CMK (cell line): Measurements from ENCODE around the gene ISG20L2.

Source experiments
- DNase-seq: peaks from one replicate; pipeline ENCODE4 v3.0.0-alpha.2; 2010; ENCODE audit warnings: low read depth

Gene ISG20L2

GRCh38 chr1:156740741-156741480 is 12.3 kb upstream of the ISG20L2 start, which contains the start of gene MRPL24:
MRPL24 (minus strand) TSS chr1:156741088; CDS start chr1:156738704, 2,384 bp downstream.
- DNase-seq: peak; percentile 98

- no peak for DNase-seq
Observed at GRCh38 chr1:156740237-156740740, 11.7 kb upstream of the ISG20L2 start.

DNA sequence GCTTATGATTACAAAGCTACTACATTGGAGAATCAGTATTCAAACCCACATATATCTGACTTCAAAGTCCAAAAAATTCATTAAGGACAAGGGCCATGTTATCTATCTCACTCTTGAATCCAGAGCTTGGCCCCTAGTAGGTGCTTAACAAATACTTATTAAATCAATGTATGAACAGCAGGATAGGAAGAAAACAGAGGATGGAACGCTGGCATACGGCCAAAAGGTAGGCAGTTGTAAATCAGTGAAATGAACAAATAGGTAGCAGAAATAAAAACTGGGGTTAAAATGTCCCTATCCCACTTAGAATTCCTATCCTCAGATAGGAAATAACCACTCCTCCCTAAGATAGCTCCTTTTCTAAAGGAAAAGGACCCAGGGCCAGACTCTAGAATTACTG is 10.3 kb upstream of the ISG20L2 start:
- no peak for DNase-seq

- no peak for DNase-seq
Observed at GRCh38 chr1:156738407-156738806, 9.8 kb upstream of the ISG20L2 start.

GRCh38 chr1:156733989-156734584 is 5.5 kb upstream of the ISG20L2 start:
- DNase-seq: no peak

GRCh38 chr1:156727926-156728598 is 504 bp downstream of the ISG20L2 start, which contains the start of gene METTL25B:
METTL25B (plus strand) TSS chr1:156728469; CDS start chr1:156729105, 636 bp downstream.
- DNase-seq: no peak

DNA sequence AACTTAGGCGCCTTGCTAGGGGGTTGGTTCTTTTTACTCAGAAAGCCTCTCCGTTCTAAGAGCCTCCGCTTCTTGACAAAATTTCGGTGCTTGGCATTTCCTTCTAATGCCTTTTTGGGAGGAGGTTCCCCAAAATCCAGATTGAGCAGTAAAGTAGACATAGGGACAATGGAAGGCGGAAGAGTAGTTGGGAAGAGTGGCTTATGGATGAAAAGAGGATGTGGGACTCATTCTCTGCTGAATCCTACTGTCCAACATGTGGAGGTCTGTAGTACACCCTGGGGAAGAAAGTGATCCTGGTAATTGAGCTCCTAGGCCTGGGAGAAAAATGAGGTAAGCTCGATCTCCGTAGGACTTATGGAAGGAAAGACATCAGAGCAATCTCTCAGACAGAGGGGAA is 1.1 kb downstream of the ISG20L2 start:
- DNase-seq: no peak

DNA sequence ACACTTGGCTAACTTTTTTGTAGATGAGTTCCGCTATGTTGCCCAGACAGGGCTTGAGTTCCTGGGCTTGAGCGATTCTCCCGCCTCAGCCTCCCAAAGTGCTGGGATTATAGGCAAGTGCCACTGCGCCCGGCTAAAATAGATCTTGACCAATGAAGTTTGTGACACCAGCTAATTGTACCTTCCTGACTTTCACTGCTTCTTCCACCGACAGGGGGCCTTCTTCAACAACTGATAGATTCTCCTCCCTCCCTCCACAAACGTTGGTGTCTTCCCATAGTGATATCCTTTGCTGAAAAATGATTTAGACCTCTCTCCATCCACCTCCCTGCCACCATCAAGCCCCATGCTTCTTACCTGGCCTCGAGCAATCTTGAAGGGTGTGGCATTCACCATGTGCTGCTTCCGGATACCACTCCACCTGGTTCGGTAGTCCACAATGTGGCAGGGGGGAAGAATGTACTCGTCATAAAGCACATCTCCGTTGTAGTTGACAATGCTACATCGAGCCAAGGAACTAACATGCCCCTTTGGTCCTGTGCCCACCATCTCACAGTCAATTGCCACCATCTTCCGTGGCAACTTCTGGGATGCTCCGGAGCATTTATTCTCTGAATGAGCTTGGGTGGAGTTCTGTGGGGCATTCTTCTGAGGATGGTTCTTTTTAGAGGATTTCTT is 1.9 kb downstream of the ISG20L2 start:
- no peak for DNase-seq

- DNase-seq: peak; percentile 85
Observed at GRCh38 chr1:156725683-156726280, 2.8 kb downstream of the ISG20L2 start.

- no peak for DNase-seq
Observed at GRCh38 chr1:156721535-156721934, 7.0 kb downstream of the ISG20L2 start.

DNA sequence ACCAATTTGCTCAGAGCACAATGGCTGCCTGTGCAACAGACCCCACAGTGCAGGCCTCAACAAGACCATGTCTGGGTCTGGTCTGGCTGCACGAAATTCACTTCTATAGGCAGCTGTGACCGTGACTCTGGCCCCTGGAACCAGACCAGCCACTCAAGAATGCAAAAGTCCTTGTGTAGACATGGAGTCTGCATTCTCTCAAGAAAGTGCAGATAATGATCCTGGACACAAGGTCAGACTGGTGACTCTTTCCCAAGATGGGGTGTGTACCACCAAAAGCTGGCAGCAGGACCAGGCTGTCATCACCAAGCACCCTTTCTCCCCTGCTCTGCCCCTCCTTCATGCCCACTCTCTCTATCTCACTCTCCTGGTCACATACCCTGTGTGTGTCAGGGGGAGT is 7.4 kb downstream of the ISG20L2 start:
- no peak for DNase-seq

GRCh38 chr1:156717351-156717750 is 11.2 kb downstream of the ISG20L2 start:
- DNase-seq: no peak

DNA sequence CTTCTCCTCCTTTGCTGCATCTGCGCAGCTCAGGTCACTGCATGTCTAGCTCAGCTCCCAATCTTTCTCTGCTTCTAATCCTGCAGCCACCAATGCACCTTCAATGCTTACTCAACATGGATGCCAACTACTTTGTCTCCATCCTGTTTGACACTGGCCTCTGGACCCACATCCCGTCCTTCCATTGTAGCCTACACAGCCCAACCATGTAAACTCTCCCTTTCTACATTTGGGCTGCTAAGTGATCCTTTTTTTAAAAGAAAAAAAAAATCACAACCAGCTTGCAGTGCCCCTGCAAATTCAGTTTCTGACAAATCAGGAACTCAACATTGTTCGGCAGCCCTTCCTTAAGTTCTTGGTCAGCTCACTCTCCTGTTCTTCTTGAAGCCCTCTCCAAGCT is 13.7 kb downstream of the ISG20L2 start:
- no peak for DNase-seq

- no peak for DNase-seq
Observed at GRCh38 chr1:156712626-156713025, 15.9 kb downstream of the ISG20L2 start.

GRCh38 chr1:156711011-156711817 is 17.4 kb downstream of the ISG20L2 start:
- no peak for DNase-seq

GRCh38 chr1:156709757-156710489 is 18.6 kb downstream of the ISG20L2 start:
- DNase-seq: no peak

DNA sequence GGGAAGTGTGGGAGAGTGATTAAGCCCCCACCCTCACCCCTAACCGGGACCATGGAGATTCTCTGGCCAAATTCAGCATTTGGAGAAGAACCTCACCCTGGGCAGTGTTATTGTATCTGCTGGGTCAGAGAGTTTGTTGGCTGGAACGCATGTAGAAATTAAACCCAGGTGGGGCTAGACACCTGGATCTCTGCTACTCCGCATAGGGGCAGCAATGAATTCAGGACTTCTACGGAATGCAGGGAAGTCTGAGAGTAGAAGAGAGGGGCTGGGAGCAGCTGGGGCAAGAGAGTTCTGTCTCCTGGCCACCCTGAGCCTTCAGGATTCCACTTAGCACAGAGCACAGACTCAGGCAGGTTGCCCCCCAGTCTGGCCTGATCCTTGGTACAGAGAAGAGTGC is 19.5 kb downstream of the ISG20L2 start:
- no peak for DNase-seq

- no peak for DNase-seq
Observed at GRCh38 chr1:156708218-156708661, 20.3 kb downstream of the ISG20L2 start.

- no peak for DNase-seq
Observed at GRCh38 chr1:156707417-156708217, 20.9 kb downstream of the ISG20L2 start.
